T-helper 2 cell treated with Interferon-gamma antibody and Interleukin-4, amounts not matched to agents 100 ng/mL and 5 ng/mL, for 36 hours (primary cell): ENCODE measurements around the gene ARHGAP1. TPM values are rescaled to one million over a fixed set of nuclear protein-coding genes. Genes with fewer than 3 reads are reported as not detected.
"Not testable (repeated sequence)": the region's sequence is repeated elsewhere in the genome, so short reads cannot be mapped to it uniquely, and the experiment has no call there.

Source experiments
- intact Hi-C: fragments of 100-400 bp; cut with micrococcal nuclease; formaldehyde crosslinking; loops from one replicate; pipeline ENCODE4 v1.15.1; 2023
- total RNA-seq: library from RNA; stranded (reverse); gene quantifications from 2 replicates; pipeline ENCODE4 v1.2.3, GENCODE V29; 2022

The ARHGAP1 gene
- total RNA-seq, 1 donor from 2014 or later: 87.5 TPM

DNA sequence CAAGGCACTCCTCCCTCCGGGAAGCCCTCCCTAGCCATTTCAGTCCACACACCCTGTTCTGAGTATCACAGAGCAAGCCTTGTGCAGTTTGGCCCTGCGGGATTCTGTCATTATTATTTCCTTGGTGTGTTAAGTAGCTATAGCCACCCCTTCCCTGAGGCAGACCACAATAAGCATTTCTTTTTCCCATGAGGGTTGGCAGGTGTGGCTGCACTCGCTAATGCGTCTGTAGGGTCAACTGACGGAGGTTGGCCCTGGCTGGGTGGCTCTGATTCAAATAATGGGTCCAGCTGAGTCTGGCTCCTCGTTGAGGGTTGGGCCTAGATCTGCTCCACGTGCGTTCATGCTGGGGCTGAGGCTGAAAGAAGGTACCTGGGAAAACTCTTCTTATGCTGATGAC lies 23.7 kb upstream of the ARHGAP1 start:
- intact Hi-C loops: no loop called here

DNA sequence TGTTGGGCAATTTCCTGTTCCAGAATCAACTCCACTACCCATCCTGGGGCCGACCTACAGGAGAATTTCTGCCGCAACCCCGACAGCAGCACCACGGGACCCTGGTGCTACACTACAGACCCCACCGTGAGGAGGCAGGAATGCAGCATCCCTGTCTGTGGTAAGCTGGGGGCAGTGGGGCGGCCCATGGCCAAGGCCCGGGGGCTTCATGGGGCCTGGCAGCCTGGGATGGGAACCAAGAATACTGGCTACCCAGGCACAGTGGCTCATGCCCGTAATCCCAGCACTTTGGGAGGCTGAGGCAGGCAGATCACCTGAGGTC lies 22.9 kb upstream of the ARHGAP1 start:
- intact Hi-C loops: no loop called here

DNA sequence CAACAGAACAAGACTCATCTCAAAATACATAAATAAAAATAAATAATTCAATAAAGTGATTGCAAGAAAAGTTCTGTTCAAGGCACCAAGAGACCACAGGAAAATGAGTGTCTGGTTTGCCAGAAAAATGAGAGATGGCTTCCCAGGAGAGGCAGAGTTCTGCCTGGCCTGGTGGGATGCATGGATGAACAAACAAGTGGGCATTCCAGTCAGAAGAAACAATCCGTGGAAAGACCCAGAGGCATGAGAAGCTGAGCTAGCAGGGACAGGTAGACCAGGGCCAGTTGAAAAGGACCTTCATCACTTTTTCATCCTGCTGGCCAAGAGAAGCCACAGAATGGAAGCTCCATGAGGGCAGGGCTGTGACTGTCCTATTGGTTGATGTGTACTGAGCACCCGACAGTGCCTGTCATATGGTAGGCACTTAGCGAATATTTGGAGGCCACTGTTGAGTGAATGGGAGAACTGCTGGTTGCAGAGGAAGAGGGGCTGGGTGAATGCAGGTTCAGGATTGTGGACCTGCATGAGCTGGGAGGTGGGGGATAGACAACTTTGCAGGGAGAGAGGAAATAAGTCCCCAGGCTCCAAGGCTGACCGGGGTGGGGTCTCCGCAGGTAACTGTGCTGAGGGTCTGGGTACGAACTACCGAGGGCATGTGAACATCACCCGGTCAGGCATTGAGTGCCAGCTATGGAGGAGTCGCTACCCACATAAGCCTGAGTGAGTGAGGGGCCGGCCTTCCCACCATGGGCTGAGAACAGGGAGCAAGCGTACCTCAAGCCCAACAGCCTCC lies 22.3 kb upstream of the ARHGAP1 start:
- intact Hi-C loops: no loop called here

GRCh38 chr11:46721286-46721685 lies 20.9 kb upstream of the ARHGAP1 start:
- intact Hi-C loops: no loop called here

GRCh38 chr11:46719543-46720218 lies 19.3 kb upstream of the ARHGAP1 start:
- intact Hi-C loops: no loop called here

GRCh38 chr11:46719048-46719542 lies 18.7 kb upstream of the ARHGAP1 start, which contains the start of gene F2:
Gene F2, plus strand, starts transcription at chr11:46719213. Its CDS starts 23 bp downstream, at chr11:46719236.
- intact Hi-C loops: no loop called here

DNA sequence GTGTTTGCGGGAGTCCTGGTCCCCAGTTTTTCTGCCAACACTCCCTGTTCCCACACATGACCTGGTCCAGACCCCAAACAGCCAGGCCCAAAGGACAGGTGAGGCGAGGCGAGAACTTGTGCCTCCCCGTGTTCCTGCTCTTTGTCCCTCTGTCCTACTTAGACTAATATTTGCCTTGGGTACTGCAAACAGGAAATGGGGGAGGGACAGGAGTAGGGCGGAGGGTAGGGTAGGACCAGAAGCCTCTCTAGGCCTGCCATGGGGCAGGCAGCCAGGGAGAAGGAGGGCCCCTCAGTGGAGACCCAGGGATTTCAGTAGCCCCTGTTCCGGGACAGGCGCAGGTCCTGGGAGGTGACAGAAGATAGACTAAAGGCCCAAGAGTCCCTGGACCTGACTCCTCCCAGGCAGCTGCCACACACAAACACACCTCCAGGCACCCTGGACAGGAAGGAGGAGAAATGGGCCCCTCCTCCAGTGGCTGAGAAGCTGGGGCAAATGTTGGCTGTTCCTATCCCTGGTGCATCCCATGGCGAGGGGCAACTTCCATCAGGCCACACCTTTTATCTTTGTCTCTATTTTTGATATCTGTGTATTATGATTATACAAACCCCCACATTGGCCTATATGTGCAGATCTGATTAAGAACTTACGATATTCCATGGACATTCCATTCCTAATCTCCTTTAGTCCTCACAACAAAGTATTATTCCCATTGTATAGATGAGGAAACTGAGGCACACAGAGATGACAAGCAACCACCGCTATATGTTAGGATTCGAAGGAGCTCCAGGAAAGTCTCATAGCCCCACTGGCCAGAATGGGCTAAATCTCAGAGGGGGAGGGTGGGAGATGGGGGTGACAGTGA lies 18.0 kb upstream of the ARHGAP1 start:
- intact Hi-C loops: no loop called here

DNA sequence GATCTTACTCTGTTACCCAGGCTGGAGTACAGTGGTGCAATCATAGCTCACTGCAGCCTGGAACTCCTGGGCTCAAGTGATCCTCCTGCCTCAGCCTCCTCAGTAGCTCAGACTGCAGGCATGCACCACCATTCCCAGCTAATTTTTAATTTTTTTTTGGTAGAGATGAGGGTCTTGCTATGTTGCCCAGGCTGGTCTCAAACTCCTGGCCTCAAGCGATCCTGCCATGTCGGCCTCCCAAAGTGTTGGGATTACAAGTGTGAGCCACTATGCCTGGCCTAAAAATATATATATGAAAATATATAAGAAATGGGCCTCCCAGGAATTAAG lies 17.4 kb upstream of the ARHGAP1 start:
- intact Hi-C loops: not testable (repeated sequence)

DNA sequence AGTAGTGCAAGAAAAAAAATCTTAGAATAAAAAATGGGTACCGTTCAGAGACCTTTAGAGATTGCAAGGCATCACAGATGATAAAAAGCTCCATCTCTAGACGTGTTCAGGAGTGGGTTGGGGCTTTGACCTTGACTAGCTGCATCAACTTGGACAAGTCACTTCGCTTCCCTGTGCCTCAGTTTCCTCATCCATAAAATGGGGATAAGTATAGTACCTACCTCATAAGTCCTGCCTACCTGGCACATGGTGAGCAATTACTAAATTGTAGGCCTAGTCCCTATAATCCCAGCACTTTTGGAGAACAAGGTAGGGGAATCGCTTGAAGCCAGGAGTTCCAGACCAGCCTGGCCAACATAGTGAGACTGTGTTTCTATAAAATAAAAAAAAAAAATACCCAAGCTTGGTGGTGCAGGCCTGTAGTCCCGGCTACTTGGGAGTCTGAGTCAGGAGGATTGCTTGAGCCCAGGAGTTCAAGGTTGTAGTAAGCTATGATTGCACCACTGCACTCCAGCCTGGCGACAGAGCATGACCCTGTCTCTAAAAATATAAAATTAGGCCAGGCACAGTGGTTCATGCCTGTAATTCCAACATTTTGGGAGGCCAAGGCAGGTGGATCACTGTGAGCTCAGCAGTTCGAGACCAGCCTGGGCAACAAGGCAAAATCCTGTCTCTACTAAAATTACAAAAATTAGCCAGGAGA lies 12.6 kb upstream of the ARHGAP1 start:
- intact Hi-C loops: no loop called here

DNA sequence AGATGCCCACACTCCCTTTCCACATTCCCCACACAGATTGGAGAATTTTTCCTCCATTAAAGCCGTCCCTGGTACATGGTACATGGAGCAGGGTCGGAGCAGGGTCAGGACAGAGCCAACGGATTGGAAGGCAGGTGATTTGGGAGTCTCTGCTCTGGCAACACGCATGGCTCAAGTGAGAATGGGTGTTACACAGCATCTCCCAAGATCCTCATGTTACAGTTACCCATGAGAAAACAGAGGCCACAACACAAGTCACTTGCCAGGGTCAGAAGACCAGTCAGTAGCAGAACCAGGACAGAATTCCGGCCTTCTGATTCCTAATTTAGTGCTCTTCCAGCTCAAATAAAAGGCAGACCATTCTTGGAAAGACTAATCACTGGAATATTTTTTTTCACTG lies 10.9 kb upstream of the ARHGAP1 start:
- intact Hi-C loops: no loop called here

GRCh38 chr11:46710821-46711269 lies 10.4 kb upstream of the ARHGAP1 start:
- intact Hi-C loops: no loop called here

- intact Hi-C loops: loop anchor here (10.0 kb wide), 1 partner anchor 715 kb away; the partner anchor contains the start of gene PSMC3
Observed at GRCh38 chr11:46709351-46709750, 8.9 kb upstream of the ARHGAP1 start.

- intact Hi-C loops: loop anchor here (10.0 kb wide), 1 partner anchor 718 kb away; the partner anchor contains the start of gene PSMC3
Observed at GRCh38 chr11:46706886-46707285, 6.5 kb upstream of the ARHGAP1 start.

- intact Hi-C loops: loop anchor here (10.0 kb wide), 1 partner anchor 720 kb away; the partner anchor contains the start of gene PSMC3
Observed at GRCh38 chr11:46705070-46705688, 4.8 kb upstream of the ARHGAP1 start.

GRCh38 chr11:46701078-46701654 lies 747 bp upstream of the ARHGAP1 start:
- intact Hi-C loops: loop anchor here (2.0 to 10.0 kb wide), 4 partner anchors 236 to 782 kb away; partner anchors contain the start of genes CSTPP1, DGKZ and PSMC3

GRCh38 chr11:46698597-46698996 lies 1.8 kb downstream of the ARHGAP1 start:
- intact Hi-C loops: no loop called here

- intact Hi-C loops: no loop called here
Observed at GRCh38 chr11:46697723-46698122, 2.7 kb downstream of the ARHGAP1 start.

DNA sequence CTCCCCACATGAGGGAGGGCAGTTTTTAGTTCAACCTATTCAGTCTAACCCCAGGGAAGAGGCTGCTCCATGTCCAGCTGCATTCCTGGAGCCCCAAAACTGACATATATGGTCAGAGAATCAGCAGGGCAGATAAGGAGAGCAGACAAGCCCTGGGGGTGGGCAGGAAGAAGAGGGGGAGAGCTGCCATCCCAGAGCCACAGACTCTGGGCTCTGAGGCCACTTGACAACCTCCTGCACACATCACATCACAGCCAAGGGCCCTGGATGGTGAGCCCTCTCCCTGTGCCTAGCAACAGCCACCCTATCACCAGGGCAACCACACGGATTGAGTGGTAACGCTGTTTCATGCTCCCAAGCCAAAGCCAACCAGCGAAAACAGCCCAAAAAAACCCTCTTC lies 3.1 kb downstream of the ARHGAP1 start:
- intact Hi-C loops: no loop called here

DNA sequence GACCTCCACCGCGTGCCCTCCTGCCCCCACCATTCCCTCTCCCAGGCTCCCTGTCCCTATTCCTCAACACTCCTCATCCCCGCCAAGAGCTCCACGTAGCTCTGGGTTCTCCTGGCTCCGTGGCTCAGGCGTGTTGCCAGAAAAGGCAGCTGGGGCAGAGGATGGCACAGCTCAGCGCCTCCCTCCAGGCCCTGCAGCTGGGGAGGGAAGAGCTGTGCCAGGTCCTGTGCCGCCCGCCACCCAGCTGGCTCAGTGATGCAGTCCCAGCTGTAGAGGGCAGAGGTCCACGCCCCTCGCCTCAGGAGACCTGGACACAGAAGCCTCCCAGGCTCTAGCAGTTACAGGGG lies 4.2 kb downstream of the ARHGAP1 start:
- intact Hi-C loops: no loop called here
